B cell (primary cell): Measurements from ENCODE around the gene MYH11.

ENCODE experiments used
- CTCF ChIP-seq: fragments of 200-600 bp; IDR thresholded peaks from one replicate; pipeline ENCODE4 v1.8.0; 2022; ENCODE audit warnings: antibody characterized with exemption, mild to moderate bottlenecking
- EZH2 ChIP-seq: IDR thresholded peaks from 2 replicates; pipeline ENCODE4 v1.6.1; 2012; ENCODE audit warnings: borderline replicate concordance, low read depth, mild to moderate bottlenecking, moderate library complexity, low read length; ENCODE audit not compliant: insufficient read depth, poor library complexity, severe bottlenecking

GRCh38 chr16:15751940-15752339 lies 104.9 kb downstream of the MYH11 start:
- TF ChIP-seq CTCF: no peak
- TF ChIP-seq EZH2: no peak
